ENCODE data around the gene SLC28A3. TPM values are rescaled to one million over a fixed set of nuclear protein-coding genes. Genes with fewer than 3 reads are reported as not detected.

The SLC28A3 gene
- total and polyA plus RNA-seq, 2 experiments from 2014 or later = not detected

GRCh38 chr9:84296146-84296843 is 44.3 kb downstream of the SLC28A3 start:
- Histone ChIP-seq H3K9me2 (ENCODE audit: insufficient read depth) (peaks cover 3% of the 10 kb centered on the region; the same call in 1 of the 2 replicates), H3F3A (replicated peaks; ENCODE audit: low read depth) (no peaks in the 10 kb centered on the region), H3K27ac (ENCODE audit: low read depth) (no peak overlapping the region), H3K79me2 (replicated peaks; ENCODE audit: insufficient read depth) (no peaks in the 10 kb centered on the region), H4K20me1 (replicated peaks; ENCODE audit: insufficient read depth) (no peaks in the 10 kb centered on the region), H3K4me1 (ENCODE audit: insufficient read depth) (peaks cover 8% of the 10 kb centered on the region; the same call in 1 of the 2 replicates), H2AFZ (peak overlapping the region; percentile 88), H3K4me2 (peak overlapping the region; percentile 57; the same call in 1 of the 2 replicates), H3K4me3 (no peak overlapping the region), H3K27me3 (ENCODE audit: insufficient read depth) (no peaks in the 10 kb centered on the region), H3K36me3 (ENCODE audit: insufficient read depth) (no peaks in the 10 kb centered on the region)
- H3K36me3 Mint-ChIP-seq (ENCODE audit: low read depth) = no peaks in the 10 kb centered on the region
- no peak overlapping the region for H3K4me3 Mint-ChIP-seq
- peaks cover 9% of the 10 kb centered on the region for H3K4me1 Mint-ChIP-seq
- peaks cover 2% of the 10 kb centered on the region for H3K27me3 Mint-ChIP-seq (ENCODE audit: insufficient read depth, low read depth, poor library complexity)
- no peaks in the 10 kb centered on the region; the same call in 2 of the 3 replicates for H3K9me3 Mint-ChIP-seq
- no peak for TF ChIP-seq EZH2phosphoT487 (IDR thresholded peaks at IDR 0.05; ENCODE audit: unreplicated experiment)
- TF ChIP-seq ZNF114 (CRISPR knock-in tag; IDR thresholded peaks at IDR 0.05) = no peak
- no peak for TF ChIP-seq ZNF331 (CRISPR knock-in tag; IDR thresholded peaks at IDR 0.05; ENCODE audit: low read depth)
- TF ChIP-seq ZNF462 (CRISPR knock-in tag; IDR thresholded peaks at IDR 0.05) = no peak
- no peak for TF ChIP-seq CTCF (conservative IDR thresholded peaks at IDR 0.05; ENCODE audit: low read depth in 2 of 2)
- no peak for TF ChIP-seq CREB1 (CRISPR knock-in tag; IDR thresholded peaks at IDR 0.05; ENCODE audit: low read depth)
- no peak for TF ChIP-seq JUNB (IDR thresholded peaks at IDR 0.05; ENCODE audit: unreplicated experiment)
- TF ChIP-seq ETS1 (IDR thresholded peaks at IDR 0.05) = no peak
- no peak for TF ChIP-seq STAT1 (IDR thresholded peaks at IDR 0.05; ENCODE audit: unreplicated experiment)
- TF ChIP-seq POLR2AphosphoS5 (IDR thresholded peaks at IDR 0.05; ENCODE audit: low read depth) = no peak
- ATAC-seq (peak; percentile 24; the same call in 2 of the 3 replicates), DNase-seq (ENCODE audit: low spot score) (no peak)
- no peak overlapping the region; the same call in 1 of the 2 replicates for H3K27ac Mint-ChIP-seq

All from GM23338 (cell line).